ENCODE results near the gene PPP3R1. TPM values are rescaled to one million over a fixed set of nuclear protein-coding genes. Genes with fewer than 3 reads are reported as not detected.

PPP3R1 gene
- total RNA-seq, 1 experiment from 2014 or later, result 74.2 TPM

GRCh38 chr2:68177541-68177940 is 74.8 kb downstream of the PPP3R1 start:
- H2BK20ac ChIP-seq (ENCODE audit: low read depth, low read length, poor library complexity, severe bottlenecking), result no peak overlapping the region
- H4K8ac ChIP-seq (replicated peaks; ENCODE audit: insufficient read length, low read depth, low read length), result no peak overlapping the region
- H4K5ac ChIP-seq (ENCODE audit: insufficient read length, low read depth, low read length), result no peak overlapping the region
- no peak overlapping the region for H3K23ac ChIP-seq (ENCODE audit: insufficient read length, low read depth, low read length)
- no peak for TF ChIP-seq CTCF (conservative IDR thresholded peaks at IDR 0.05)
- Mint-ChIP-seq H3K4me3 (no peak overlapping the region), H3K36me3 (ENCODE audit: insufficient read depth in 1 of 3, low read depth in 3 of 3) (peaks cover 7 to 45% (median 28%) of the 10 kb centered on the region in 3 experiments; a peak in 6 of 7 replicates), H3K9me3 (no peaks in the 10 kb centered on the region), H3K27ac (peak overlapping the region in 2 of 3 experiments; percentile 27 to 65; a peak in 3 of 7 replicates), H3K4me1 (peaks cover 0 to 5% of the 10 kb centered on the region in 2 experiments; a peak in 1 of 4 replicates), H3K27me3 (ENCODE audit: low read depth) (no peaks in the 10 kb centered on the region)
- no peak overlapping the region for H4K91ac ChIP-seq (ENCODE audit: insufficient read length, low read depth, low read length)
- H2AK5ac ChIP-seq (ENCODE audit: insufficient read length, low read length), result no peak overlapping the region
- no peak overlapping the region for H2BK12ac ChIP-seq (ENCODE audit: insufficient read length, low read depth, low read length)
- H3K27ac ChIP-seq (ENCODE audit: insufficient read length, low read depth, low read length), result no peak overlapping the region
- no peak overlapping the region for H3K14ac ChIP-seq (ENCODE audit: insufficient read depth, low read length)
- H3K4me1 ChIP-seq (ENCODE audit: insufficient read depth, low read length), result no peaks in the 10 kb centered on the region
- no peaks in the 10 kb centered on the region for H4K20me1 ChIP-seq (ENCODE audit: control insufficient read depth, insufficient read depth, insufficient read length)
- H3K9me3 ChIP-seq (ENCODE audit: control insufficient read depth, low read depth, low read length), result no peaks in the 10 kb centered on the region
- H2BK120ac ChIP-seq (ENCODE audit: low read depth, low read length, poor library complexity, severe bottlenecking), result no peak overlapping the region
- H3K56ac ChIP-seq (ENCODE audit: insufficient read length, low read depth, low read length), result no peak overlapping the region
- no peak overlapping the region for H2BK15ac ChIP-seq (ENCODE audit: low read depth, low read length)
- no peak for DNase-seq
- no peak overlapping the region for H2AFZ ChIP-seq (ENCODE audit: low read length)
- no peaks in the 10 kb centered on the region for H3K27me3 ChIP-seq (ENCODE audit: insufficient read depth, low read length)
- H3K79me2 ChIP-seq (ENCODE audit: insufficient read depth, low read length), result no peaks in the 10 kb centered on the region
- H3K9ac ChIP-seq (ENCODE audit: extremely low read depth, insufficient read length, low read length), result no peak overlapping the region
- no peaks in the 10 kb centered on the region for H3K79me1 ChIP-seq (ENCODE audit: insufficient read depth, low read depth, low read length, poor library complexity, severe bottlenecking)
- H3K4ac ChIP-seq (ENCODE audit: low read depth, low read length), result no peak overlapping the region
- no peak overlapping the region for H2BK5ac ChIP-seq (ENCODE audit: insufficient read length, low read length)
- no peak overlapping the region for H3T11ph ChIP-seq (ENCODE audit: low read length)
- H3K4me2 ChIP-seq (ENCODE audit: insufficient read depth, insufficient read length, low read length), result no peak overlapping the region
- no peak overlapping the region for H3K18ac ChIP-seq (ENCODE audit: insufficient read length, low read depth, low read length)
- H3K23me2 ChIP-seq (ENCODE audit: insufficient read length, low read depth, low read length, poor library complexity, severe bottlenecking), result no peaks in the 10 kb centered on the region
- WGBS (ENCODE audit: extremely low coverage, insufficient read length, low lambda C conversion rate), result no CpG with 5 or more reads among the region's 2 CpGs

Data from H9 (cell line).